Activated CD8-positive, alpha-beta memory T cell treated with anti-CD3 and anti-CD28 coated beads, Interleukin-2, amount 50 U/mL, for 24 hours (primary cell): Measurements from ENCODE around the gene PSMA2.

Source experiments
- DNase-seq: peaks from one replicate; pipeline ENCODE4 v3.0.0-alpha.2; 2020; ENCODE audit errors: extremely low read depth

PSMA2 gene

GRCh38 chr7:42931834-42932651 lies at the start of gene PSMA2, which contains the start of gene MRPL32:
PSMA2 (minus strand) TSS chr7:42932174; CDS start chr7:42932158, 16 bp downstream.
MRPL32 (plus strand) TSS chr7:42932376; CDS start chr7:42932387, 11 bp downstream.
- peak; percentile 90 for DNase-seq

- DNase-seq, result no peak
Observed at GRCh38 chr7:42981601-42982000, 49.6 kb upstream of the PSMA2 start.

DNA sequence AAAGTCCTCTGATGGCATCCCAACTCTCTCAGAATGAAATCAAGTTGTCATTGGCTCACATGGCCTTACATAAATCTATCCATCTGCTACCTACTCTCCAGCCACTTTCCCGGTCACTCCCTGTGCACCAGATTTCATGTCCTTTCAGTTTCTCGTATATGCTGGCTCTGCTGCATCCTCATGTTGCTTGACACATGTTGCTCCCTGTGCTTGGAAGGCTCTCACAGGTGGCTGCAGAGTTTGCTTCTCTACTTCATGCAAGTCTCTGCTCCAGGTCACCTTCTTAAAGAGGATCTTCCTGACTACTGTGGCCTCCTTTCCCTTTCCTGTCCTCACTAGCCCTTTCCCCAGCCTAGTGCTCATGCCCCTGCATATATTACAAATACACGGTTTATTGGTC lies 48.5 kb upstream of the PSMA2 start:
- DNase-seq, result no peak

DNA sequence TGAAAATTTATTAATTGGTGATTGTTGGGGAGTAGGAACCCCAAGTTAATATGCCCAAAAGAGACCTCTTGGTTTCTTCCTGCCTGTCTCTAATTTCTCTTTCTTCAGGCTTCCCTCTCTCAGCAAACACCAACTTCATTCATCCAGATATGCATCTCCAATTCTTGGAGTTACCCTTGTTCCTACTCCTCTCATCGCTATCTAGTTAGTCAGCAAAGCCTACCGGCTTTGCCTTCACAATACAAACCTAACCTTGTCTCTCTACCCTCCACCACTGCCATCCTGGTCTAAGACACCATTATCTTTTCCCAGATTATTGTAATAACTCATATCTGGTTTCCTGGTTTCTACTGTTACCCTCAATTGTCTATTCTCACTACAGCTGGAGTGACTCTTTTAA lies 48.1 kb upstream of the PSMA2 start:
- no peak for DNase-seq

DNA sequence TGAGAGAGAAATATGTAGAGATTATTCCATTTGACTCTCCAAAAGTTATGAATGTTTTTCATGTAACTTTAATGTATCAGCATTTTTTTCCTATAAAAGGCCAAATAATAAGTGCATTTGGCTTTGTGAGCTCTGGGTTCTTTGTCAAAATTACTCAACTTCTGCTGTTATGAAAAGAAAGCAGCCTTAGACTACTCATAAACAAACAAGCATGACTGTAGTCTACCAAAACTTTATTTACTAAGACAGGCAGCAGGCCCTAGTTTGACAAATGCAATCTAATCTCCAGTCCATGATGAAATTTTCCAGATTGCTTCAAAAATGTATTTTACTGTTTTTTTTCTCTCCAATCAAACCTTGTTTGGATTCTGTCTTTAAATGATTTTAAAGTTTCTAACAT lies 46.5 kb upstream of the PSMA2 start:
- DNase-seq, result no peak

DNA sequence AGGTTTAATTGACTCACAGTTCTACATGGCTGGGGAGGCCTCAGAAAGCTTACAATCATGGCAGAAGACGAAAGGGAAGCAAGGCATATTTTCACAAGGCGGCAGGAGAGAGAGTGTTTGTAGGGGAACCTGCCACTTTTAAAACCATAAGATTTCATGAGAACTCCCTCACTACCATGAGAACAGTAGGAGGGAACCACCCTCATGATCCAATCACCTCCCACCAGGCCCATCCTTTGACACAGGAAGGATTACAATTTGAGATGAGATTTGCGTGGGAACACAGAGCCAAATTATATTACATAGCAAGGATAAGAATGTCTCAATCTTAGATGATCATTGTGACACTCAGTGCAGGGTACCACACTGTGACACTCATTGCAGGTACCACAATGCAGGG lies 44.4 kb upstream of the PSMA2 start:
- DNase-seq, result no peak

GRCh38 chr7:42972699-42973500 lies 40.9 kb upstream of the PSMA2 start:
- DNase-seq, result no peak

- no peak for DNase-seq
Observed at GRCh38 chr7:42967391-42967790, 35.4 kb upstream of the PSMA2 start.

- DNase-seq, result no peak
Observed at GRCh38 chr7:42964849-42965805, 33.2 kb upstream of the PSMA2 start.

- DNase-seq, result no peak
Observed at GRCh38 chr7:42964293-42964692, 32.3 kb upstream of the PSMA2 start.

- DNase-seq, result no peak
Observed at GRCh38 chr7:42961170-42961569, 29.2 kb upstream of the PSMA2 start.

DNA sequence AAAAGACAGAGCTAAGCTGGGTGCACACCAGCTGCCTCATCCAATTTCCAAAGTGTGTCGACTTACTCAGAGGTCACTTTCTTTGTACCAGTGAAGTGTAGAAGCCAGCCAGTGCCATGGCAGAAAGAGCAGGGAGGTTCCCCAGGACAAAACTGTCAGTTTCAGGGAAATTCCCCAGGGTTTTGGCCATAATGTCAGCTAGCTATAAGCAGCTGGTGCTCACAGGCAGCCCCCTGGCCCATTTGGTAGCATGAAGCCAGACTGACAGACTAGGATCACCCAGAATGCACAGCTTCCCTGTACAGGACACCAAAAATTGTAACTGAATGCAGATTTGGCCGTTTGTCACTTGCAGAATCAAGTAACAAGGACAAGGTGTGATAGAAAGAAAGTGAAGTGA lies 28.8 kb upstream of the PSMA2 start:
- no peak for DNase-seq

DNA sequence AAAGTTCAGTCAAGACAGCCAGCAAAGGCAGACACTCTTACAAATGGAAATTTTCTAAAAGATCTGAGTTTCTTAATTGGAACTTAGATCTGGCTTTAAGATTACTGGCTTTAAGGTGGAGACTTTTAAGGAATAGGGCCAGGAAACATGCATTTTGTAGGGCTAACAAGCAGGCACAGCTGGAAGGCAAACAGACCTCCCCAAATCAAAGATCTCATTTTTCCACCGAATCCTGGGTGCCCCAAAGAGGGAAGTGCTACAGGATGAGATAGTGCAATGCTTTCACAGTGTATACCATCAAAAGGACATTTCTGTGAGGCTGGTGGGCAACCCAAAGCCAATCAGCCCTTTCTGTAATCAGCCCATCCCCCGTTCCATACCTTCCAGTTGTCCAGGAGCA lies 27.6 kb upstream of the PSMA2 start:
- DNase-seq, result no peak

DNA sequence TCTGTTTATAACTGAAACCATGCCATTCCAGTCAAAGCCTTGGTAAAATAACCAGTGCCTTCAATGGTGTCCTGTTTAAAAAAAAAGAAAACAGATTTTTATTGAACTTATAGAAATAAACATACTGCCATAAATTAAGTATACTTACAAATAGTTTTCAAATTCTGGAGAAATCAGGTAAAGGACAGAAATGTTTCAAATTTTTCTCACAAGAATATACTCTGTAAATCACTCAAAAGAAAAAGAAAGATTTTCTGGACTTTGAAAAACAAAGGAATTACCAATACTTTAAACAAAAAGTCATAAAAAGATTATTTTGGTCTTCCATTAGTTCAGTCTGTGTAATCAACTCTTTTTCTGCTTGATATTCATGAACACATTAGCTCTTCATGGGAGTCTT lies 24.1 kb upstream of the PSMA2 start:
- no peak for DNase-seq

GRCh38 chr7:42953994-42954393 lies 22.0 kb upstream of the PSMA2 start:
- no peak for DNase-seq

DNA sequence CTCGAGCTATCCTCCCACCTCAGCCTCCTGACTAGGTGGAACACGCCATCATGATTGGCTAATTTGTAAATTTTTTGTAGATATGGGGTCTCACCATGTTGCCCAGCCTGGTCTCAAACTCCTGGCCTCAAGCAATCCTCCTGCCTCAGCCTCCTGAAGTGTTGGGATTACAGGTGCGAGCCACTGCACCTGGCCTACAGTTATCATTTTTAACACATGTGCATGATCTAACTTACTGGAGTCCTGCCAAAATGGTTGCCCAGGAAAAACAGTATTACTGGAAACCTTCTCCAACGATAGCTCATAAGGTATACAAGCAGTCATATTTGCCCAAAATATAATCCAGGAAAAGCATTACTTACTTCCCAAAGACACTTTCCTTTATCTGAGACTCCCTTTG lies 20.4 kb upstream of the PSMA2 start:
- no peak for DNase-seq

DNA sequence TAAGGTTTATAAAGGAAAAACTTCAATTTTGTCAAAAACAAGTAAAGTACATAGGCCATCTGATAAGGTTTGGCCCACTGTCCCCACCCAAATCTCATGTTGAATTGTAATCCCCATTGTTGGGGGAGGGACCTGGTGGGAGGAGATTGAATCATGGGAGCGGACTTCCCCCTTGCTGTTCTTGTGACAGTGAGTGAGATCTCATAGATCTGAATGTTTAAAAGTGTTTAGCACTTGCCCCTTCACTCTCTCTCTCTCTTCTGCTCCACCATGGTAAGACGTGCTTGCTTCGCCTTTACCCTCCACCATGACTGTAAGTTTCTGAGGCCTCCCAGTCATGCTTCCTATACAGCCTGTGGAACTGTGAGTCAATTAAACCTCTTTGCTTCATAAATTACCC lies 18.4 kb upstream of the PSMA2 start:
- DNase-seq, result no peak

- DNase-seq, result no peak
Observed at GRCh38 chr7:42947521-42947920, 15.5 kb upstream of the PSMA2 start.

DNA sequence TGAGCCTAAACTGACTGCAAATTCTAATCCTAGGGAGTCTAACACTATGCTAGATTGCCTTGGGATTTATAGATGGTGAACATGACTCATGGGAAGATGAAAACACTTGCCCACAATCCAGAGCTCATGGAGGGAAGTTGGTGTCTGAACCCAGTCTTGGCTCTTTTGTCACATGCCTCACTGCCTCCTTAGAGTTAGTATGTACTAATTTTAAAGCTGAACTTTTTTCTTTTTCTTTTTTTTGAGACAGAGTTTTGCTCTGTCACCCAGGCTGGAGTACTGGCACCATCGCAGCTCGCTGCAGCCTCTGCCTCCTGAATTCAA lies 14.6 kb upstream of the PSMA2 start:
- no peak for DNase-seq

- no peak for DNase-seq
Observed at GRCh38 chr7:42945821-42946626, 14.1 kb upstream of the PSMA2 start.
